B cell (primary cell): ENCODE data around the gene KCNIP1. TPM values are rescaled to one million over a fixed set of nuclear protein-coding genes. Genes with fewer than 3 reads are reported as not detected.

Experiments used
- ATAC-seq: fragments of 200-7000 bp; cut with Tn5 transposase; one replicate; pipeline ENCODE4 v1.10.0; 2021; ENCODE audit warnings: low read depth, mild to moderate bottlenecking, moderate number of reproducible peaks, moderate library complexity
- CTCF ChIA-PET: fragments of 350-600 bp; sonication (Branson Sonifier 250); formaldehyde crosslinking; loops from one replicate; lab custom pipeline; 2021; ENCODE audit warnings: antibody characterized with exemption, inconsistent platforms; lab: Charles Lee
- POLR2A ChIA-PET: fragments of 350-600 bp; sonication (Branson Sonifier 250); formaldehyde crosslinking; loops from one replicate; lab custom pipeline; 2021; ENCODE audit warnings: antibody characterized with exemption; lab: Charles Lee
- DNase-seq: peaks from one replicate; pipeline ENCODE4 v3.0.0; 2013
- H2AFZ ChIP-seq: 2 replicates; pipeline ENCODE4 v1.6.1; 2012; ENCODE audit warnings: mild to moderate bottlenecking, low read depth, low read length; ENCODE audit not compliant: insufficient read depth, poor library complexity, severe bottlenecking
- H3K27ac ChIP-seq, 2 donors: 1 replicate in 1 of 2; 2 replicates in 1 of 2; pipeline ENCODE4 v1.5.1; 2012 to 2013; ENCODE audit warnings: low read length in 2 of 2, mild to moderate bottlenecking in 2 of 2, moderate library complexity in 1 of 2
- H3K27me3 ChIP-seq, 4 experiments: fragments of 200-600 bp in 1 of 4; sonication (generic) in 1 of 4; replicated peaks in 1 of 4; 1 replicate in 2 of 4; 2 replicates in 2 of 4; pipeline versions ENCODE4 v1.6.1 to v1.7.0; 2013 to 2016; ENCODE audit warnings: low read length in 3 of 4, mild to moderate bottlenecking in 2 of 4, mixed read lengths in 1 of 4, moderate library complexity in 1 of 4; ENCODE audit not compliant: insufficient read depth in 4 of 4, control insufficient read depth in 3 of 4; ENCODE audit errors: control extremely low read depth in 1 of 4
- H3K36me3 ChIP-seq, 2 experiments: replicated peaks in 1 of 2; 1 replicate in 1 of 2; 2 replicates in 1 of 2; pipeline versions ENCODE4 v1.6.1 to v1.7.1; 2013; ENCODE audit warnings: low read length in 1 of 2; ENCODE audit not compliant: insufficient read depth in 2 of 2, control insufficient read depth in 1 of 2; ENCODE audit errors: control extremely low read depth in 1 of 2, extremely low read depth in 1 of 2
- H3K4me1 ChIP-seq, 2 donors: fragments of 200-600 bp in 1 of 2; sonication (generic) in 1 of 2; 1 replicate in 1 of 2; 2 replicates in 1 of 2; pipeline versions ENCODE4 v1.5.1 to v1.6.1; 2013 to 2017; ENCODE audit warnings: low read length in 2 of 2; ENCODE audit not compliant: control insufficient read depth in 2 of 2, insufficient read depth in 2 of 2
- H3K4me2 ChIP-seq: replicated peaks from 2 replicates; pipeline ENCODE3; 2012; ENCODE audit warnings: mild to moderate bottlenecking, low read depth, low read length; ENCODE audit not compliant: poor library complexity, severe bottlenecking
- H3K4me3 ChIP-seq, 5 experiments: fragments of 200-600 bp in 1 of 5; sonication (generic) in 1 of 5; 1 replicate in 3 of 5; 2 replicates in 2 of 5; pipeline versions ENCODE4 v1.5.1 to v1.7.0; 2011 to 2016; ENCODE audit warnings: low read length in 4 of 5, mild to moderate bottlenecking in 4 of 5, low read depth in 2 of 5, control low read depth in 1 of 5, moderate library complexity in 1 of 5; ENCODE audit not compliant: insufficient read depth in 1 of 5; ENCODE audit errors: control extremely low read depth in 1 of 5, extremely low read depth in 1 of 5
- H3K79me2 ChIP-seq: fragments of 200-600 bp; sonication (generic); one replicate; pipeline ENCODE4 v1.6.0; 2016; ENCODE audit warnings: low read length; ENCODE audit not compliant: control insufficient read depth, insufficient read depth
- H3K9ac ChIP-seq: fragments of 200-600 bp; sonication (generic); 2 replicates; pipeline ENCODE4 v1.6.1; 2017; ENCODE audit warnings: mild to moderate bottlenecking, low read length, moderate library complexity
- H3K9me3 ChIP-seq, 3 donors: one replicate each; pipeline versions ENCODE4 v1.6.1 to v1.7.1; 2013; ENCODE audit warnings: low read length in 2 of 3; ENCODE audit not compliant: control insufficient read depth in 2 of 3, insufficient read depth in 1 of 3; ENCODE audit errors: control extremely low read depth in 1 of 3
- H4K20me1 ChIP-seq: 2 replicates; pipeline ENCODE4 v1.6.0; 2012; ENCODE audit warnings: mild to moderate bottlenecking, low read length; ENCODE audit not compliant: insufficient read depth, control insufficient read depth, poor library complexity, severe bottlenecking
- H3K27ac Mint-ChIP-seq: one replicate; pipeline ENCODE4 v1.8.0; 2021; ENCODE audit warnings: mixed read lengths
- H3K27me3 Mint-ChIP-seq: one replicate; pipeline ENCODE4 v1.8.0; 2021; ENCODE audit warnings: mixed read lengths
- H3K4me1 Mint-ChIP-seq: one replicate; pipeline ENCODE4 v1.8.0; 2021; ENCODE audit warnings: mixed read lengths
- H3K4me3 Mint-ChIP-seq: one replicate; pipeline ENCODE4 v1.8.0; 2021; ENCODE audit warnings: mixed read lengths
- H3K9me3 Mint-ChIP-seq: one replicate; pipeline ENCODE4 v1.8.0; 2022; ENCODE audit warnings: mixed read lengths; ENCODE audit not compliant: insufficient read depth
- CTCF ChIP-seq: fragments of 200-600 bp; IDR thresholded peaks from one replicate; pipeline ENCODE4 v1.8.0; 2022; ENCODE audit warnings: antibody characterized with exemption, mild to moderate bottlenecking
- EZH2 ChIP-seq: IDR thresholded peaks from 2 replicates; pipeline ENCODE4 v1.6.1; 2012; ENCODE audit warnings: borderline replicate concordance, low read depth, mild to moderate bottlenecking, moderate library complexity, low read length; ENCODE audit not compliant: insufficient read depth, poor library complexity, severe bottlenecking
- WGBS: methylation state at CpG from one replicate; pipeline ENCODE4 v1.1.5; 2013; ENCODE audit warnings: missing lambda C conversion rate; ENCODE audit not compliant: insufficient coverage; 5-methylcytosine and 5-hydroxymethylcytosine counted together
- intact Hi-C: fragments of 100-400 bp; cut with micrococcal nuclease; formaldehyde crosslinking; loops from one replicate; pipeline ENCODE4 v1.10.0; 2022
- polyA plus RNA-seq: library from polyadenylated mRNA; depleted of rRNA; stranded (reverse); fragments of >200 nt; gene quantifications from 2 replicates; pipeline ENCODE4 v1.2.3, GENCODE V29; 2012
- total RNA-seq, 2 donors: library from RNA; stranded (reverse); fragments of 120-200 nt in 1 of 2; gene quantifications; 1 replicate in 1 of 2; 2 replicates in 1 of 2; pipeline versions ENCODE4 v1.2.3 to v1.2.4, GENCODE V29; 2013 to 2022

KCNIP1 gene
- total and polyA plus RNA-seq, 2 donors (not counting 1 experiment from before 2014, with no cell fraction given) = not detected

- 100% methylated on average over 1 of the region's 1 CpG for WGBS
- Mint-ChIP-seq H3K27me3 (peaks cover 50% of the 10 kb centered on the region), H3K27ac (no peak overlapping the region), H3K4me3 (no peak overlapping the region), H3K9me3 (no peaks in the 10 kb centered on the region), H3K4me1 (peaks cover 3% of the 10 kb centered on the region)
- no peaks in the 10 kb centered on the region for H3K36me3 ChIP-seq
- no peak overlapping the region for H2AFZ ChIP-seq
- H3K79me2 ChIP-seq = no peaks in the 10 kb centered on the region
- H3K9ac ChIP-seq = no peak overlapping the region
- ATAC-seq = no peak
- no peak for DNase-seq
- ChIA-PET CTCF (interaction anchor here (6.3 kb wide), 1 partner anchor 44 kb away, joined by 41 read pairs; no protein-coding TSS in a partner anchor), POLR2A (no interaction called here)
- TF ChIP-seq EZH2 = no peak
- no peak overlapping the region for H3K27ac ChIP-seq
- H3K9me3 ChIP-seq = peaks cover 0 to 6% (median 0%) of the 10 kb centered on the region in 3 donors
- H3K4me3 ChIP-seq = no peak overlapping the region
- H3K27me3 ChIP-seq = peaks cover 0 to 28% (median 2%) of the 10 kb centered on the region in 4 experiments
- no peak overlapping the region for H3K4me2 ChIP-seq
- no peaks in the 10 kb centered on the region for H4K20me1 ChIP-seq
- H3K4me1 ChIP-seq = peaks cover 5 to 7% of the 10 kb centered on the region in 2 donors
- intact Hi-C loops = no loop called here
These were observed 243.5 kb downstream of the KCNIP1 start for GRCh38 chr5:170747357-170747756.

- Mint-ChIP-seq H3K27me3 (peaks cover 50% of the 10 kb centered on the region), H3K9me3 (no peaks in the 10 kb centered on the region), H3K4me3 (no peak overlapping the region), H3K27ac (no peak overlapping the region), H3K4me1 (peaks cover 3% of the 10 kb centered on the region)
- Histone ChIP-seq H3K4me1 (peaks cover 5 to 7% of the 10 kb centered on the region in 2 donors), H3K27ac (no peak overlapping the region), H3K79me2 (no peaks in the 10 kb centered on the region), H4K20me1 (no peaks in the 10 kb centered on the region), H3K4me2 (no peak overlapping the region), H3K4me3 (no peak overlapping the region), H3K36me3 (no peaks in the 10 kb centered on the region), H3K9ac (no peak overlapping the region), H3K9me3 (peaks cover 0 to 6% (median 0%) of the 10 kb centered on the region in 3 donors), H2AFZ (no peak overlapping the region), H3K27me3 (peaks cover 0 to 28% (median 2%) of the 10 kb centered on the region in 4 experiments)
- DNase-seq (no peak), ATAC-seq (no peak)
- TF ChIP-seq EZH2 (no peak), CTCF (no peak)
- ChIA-PET CTCF (no interaction called here), POLR2A (no interaction called here)
- 89% methylated on average over 10 of the region's 10 CpGs for WGBS
- intact Hi-C loops = no loop called here
These were observed 244.0 kb downstream of the KCNIP1 start for GRCh38 chr5:170747851-170748250.
